Measurements from ENCODE around the gene FGF1. TPM values are rescaled to one million over a fixed set of nuclear protein-coding genes. Genes with fewer than 3 reads are reported as not detected.
A peak's percentile ranks its signal among the peaks of the same experiment; 100 is the strongest.

The FGF1 gene
- total and polyA plus RNA-seq, 2 donors from 2014 or later, result 2.1 to 89.7 TPM

GRCh38 chr5:142676318-142676717, 9.6 kb downstream of the FGF1 start:
- DNase-seq (no peak), FAIRE-seq (no peak)
- TF ChIP-seq CTCF (IDR thresholded peaks at IDR 0.05; ENCODE audit: borderline replicate concordance, extremely low read depth, insufficient read depth), result no peak
- Histone ChIP-seq H3K4me3 (ENCODE audit: low read length in 3 of 3) (no peak overlapping the region), H3K9ac (ENCODE audit: low read length in 3 of 3) (no peak overlapping the region), H3K27me3 (ENCODE audit: control insufficient read depth, insufficient read depth, low read length) (no peaks in the 10 kb centered on the region), H3K27ac (ENCODE audit: low read depth in 2 of 2, low read length in 2 of 2) (no peak overlapping the region), H3K9me3 (ENCODE audit: control insufficient read depth in 2 of 3, insufficient read depth in 1 of 3, low read length in 3 of 3) (no peaks in the 10 kb centered on the region), H3K36me3 (ENCODE audit: control insufficient read depth in 2 of 3, insufficient read depth in 3 of 3, low read length in 3 of 3) (no peaks in the 10 kb centered on the region), H3K4me1 (ENCODE audit: control insufficient read depth in 2 of 3, insufficient read depth in 2 of 3, low read depth in 1 of 3, low read length in 3 of 3) (no peaks in the 10 kb centered on the region)
- intact Hi-C loops (cut with DNase I), result no loop called here

DNA sequence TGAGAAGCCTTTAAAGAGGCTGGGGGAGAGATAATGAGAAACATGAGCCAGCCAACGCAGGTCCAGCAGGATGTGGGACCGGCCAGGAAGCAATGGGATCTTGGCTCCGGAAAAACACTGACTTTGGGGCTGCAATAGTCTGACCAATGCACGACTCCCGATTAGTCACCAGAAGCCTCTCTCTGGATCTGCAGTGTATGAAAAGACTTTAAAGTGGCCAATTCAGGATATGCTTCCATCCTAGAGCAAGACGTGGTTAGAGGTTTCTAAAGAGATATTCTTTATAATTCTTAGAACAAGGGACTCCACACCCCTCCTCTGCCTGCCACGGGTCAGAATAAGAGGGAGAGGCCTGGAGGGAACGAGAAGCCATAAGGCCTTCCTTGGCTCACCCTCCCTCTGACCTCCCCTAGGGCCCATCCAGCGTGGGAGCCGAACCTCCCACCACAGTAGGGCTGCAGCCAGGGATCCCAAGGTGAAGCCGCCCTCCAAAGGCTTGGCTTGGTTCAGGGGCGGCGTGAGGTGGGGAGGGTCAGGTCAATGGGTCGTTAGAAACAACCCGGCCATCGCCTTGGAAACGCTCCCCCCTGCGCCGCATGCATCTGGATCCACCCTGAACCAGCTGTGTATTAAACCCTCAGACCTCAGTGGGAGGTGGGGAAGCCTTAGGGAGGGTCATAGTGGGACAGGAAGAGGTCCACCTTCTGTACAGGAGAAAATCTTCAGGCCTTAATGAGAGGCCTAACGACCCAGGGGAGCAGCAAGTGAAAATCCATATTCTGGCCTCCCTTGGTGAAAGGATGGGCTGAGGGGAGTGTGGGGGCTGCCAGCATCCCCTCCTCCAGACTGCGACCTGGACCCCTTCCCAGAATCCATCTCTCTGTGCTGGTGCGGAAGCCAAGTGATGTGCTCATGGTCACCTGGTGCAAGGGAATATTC, 11.1 kb downstream of the FGF1 start:
- H3K27ac ChIP-seq (ENCODE audit: low read depth in 2 of 2, low read length in 2 of 2), result no peak overlapping the region
- H3K27me3 ChIP-seq (ENCODE audit: control insufficient read depth, insufficient read depth, low read length), result no peaks in the 10 kb centered on the region
- FAIRE-seq (no peak), DNase-seq (peak in 1 of 5 donors; percentile 5)
- no peaks in the 10 kb centered on the region for H3K9me3 ChIP-seq (ENCODE audit: control insufficient read depth in 2 of 3, insufficient read depth in 1 of 3, low read length in 3 of 3)
- no peak overlapping the region for H3K4me3 ChIP-seq (ENCODE audit: low read length in 3 of 3)
- intact Hi-C loops (cut with DNase I), result no loop called here
- peaks cover 0 to 3% (median 0%) of the 10 kb centered on the region in 3 donors for H3K4me1 ChIP-seq (ENCODE audit: control insufficient read depth in 2 of 3, insufficient read depth in 2 of 3, low read depth in 1 of 3, low read length in 3 of 3)
- no peak overlapping the region for H3K9ac ChIP-seq (ENCODE audit: low read length in 3 of 3)
- TF ChIP-seq CTCF (IDR thresholded peaks at IDR 0.05; ENCODE audit: borderline replicate concordance, extremely low read depth, insufficient read depth), result no peak
- no peaks in the 10 kb centered on the region for H3K36me3 ChIP-seq (ENCODE audit: control insufficient read depth in 2 of 3, insufficient read depth in 3 of 3, low read length in 3 of 3)

DNA sequence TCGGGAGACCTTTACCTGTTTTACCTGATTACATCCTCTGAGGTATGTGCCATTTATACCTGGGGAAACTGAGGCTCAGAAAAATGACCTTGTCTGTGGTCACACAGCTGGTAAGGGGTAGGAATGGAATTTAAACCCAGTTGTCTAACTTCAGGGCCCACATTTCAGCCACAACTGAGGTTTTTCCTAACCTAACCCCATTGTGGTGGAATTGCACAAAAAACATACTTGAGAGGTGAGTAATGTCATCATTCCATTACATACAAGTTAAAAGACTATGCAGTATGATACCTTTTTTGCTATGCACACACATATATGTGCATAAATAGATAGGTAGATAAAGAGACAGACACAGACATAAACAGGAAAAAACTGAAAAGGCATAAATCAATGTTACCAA, 14.1 kb downstream of the FGF1 start:
- no peak for FAIRE-seq
- no peak overlapping the region for H3K4me3 ChIP-seq (ENCODE audit: low read length in 3 of 3)
- TF ChIP-seq CTCF (IDR thresholded peaks at IDR 0.05; ENCODE audit: borderline replicate concordance, extremely low read depth, insufficient read depth), result no peak
- no peaks in the 10 kb centered on the region for H3K27me3 ChIP-seq (ENCODE audit: control insufficient read depth, insufficient read depth, low read length)
- no peak overlapping the region for H3K9ac ChIP-seq (ENCODE audit: low read length in 3 of 3)
- no peaks in the 10 kb centered on the region for H3K9me3 ChIP-seq (ENCODE audit: control insufficient read depth in 2 of 3, insufficient read depth in 1 of 3, low read length in 3 of 3)
- intact Hi-C loops (cut with DNase I), result no loop called here
- H3K4me1 ChIP-seq (ENCODE audit: control insufficient read depth in 2 of 3, insufficient read depth in 2 of 3, low read depth in 1 of 3, low read length in 3 of 3), result peaks cover 0 to 3% (median 0%) of the 10 kb centered on the region in 3 donors
- H3K36me3 ChIP-seq (ENCODE audit: control insufficient read depth in 2 of 3, insufficient read depth in 3 of 3, low read length in 3 of 3), result no peaks in the 10 kb centered on the region
- H3K27ac ChIP-seq (ENCODE audit: low read depth in 2 of 2, low read length in 2 of 2), result no peak overlapping the region
- DNase-seq, result no peak
